ENCODE results near the gene CIITA. TPM values are rescaled to one million over a fixed set of nuclear protein-coding genes. Genes with fewer than 3 reads are reported as not detected.
A peak's percentile ranks its signal among the peaks of the same experiment; 100 is the strongest.

Gene CIITA
- total and polyA plus RNA-seq, 2 experiments from 2014 or later = 0.06 to 1.1 TPM

GRCh38 chr16:10970065-10970464, 93.1 kb downstream of the CIITA start:
- no peaks in the 10 kb centered on the region for H3K4me1 ChIP-seq (ENCODE audit: low read depth)
- no peaks in the 10 kb centered on the region for H3K36me3 ChIP-seq
- H3K9me3 ChIP-seq (ENCODE audit: low read depth) = no peaks in the 10 kb centered on the region
- H3K27me3 ChIP-seq = no peaks in the 10 kb centered on the region
- DNase-seq (ENCODE audit: low read depth in 1 of 2, low spot score in 1 of 2) = no peak
- H3K27ac ChIP-seq = no peak overlapping the region
- TF ChIP-seq, protein P1, sequence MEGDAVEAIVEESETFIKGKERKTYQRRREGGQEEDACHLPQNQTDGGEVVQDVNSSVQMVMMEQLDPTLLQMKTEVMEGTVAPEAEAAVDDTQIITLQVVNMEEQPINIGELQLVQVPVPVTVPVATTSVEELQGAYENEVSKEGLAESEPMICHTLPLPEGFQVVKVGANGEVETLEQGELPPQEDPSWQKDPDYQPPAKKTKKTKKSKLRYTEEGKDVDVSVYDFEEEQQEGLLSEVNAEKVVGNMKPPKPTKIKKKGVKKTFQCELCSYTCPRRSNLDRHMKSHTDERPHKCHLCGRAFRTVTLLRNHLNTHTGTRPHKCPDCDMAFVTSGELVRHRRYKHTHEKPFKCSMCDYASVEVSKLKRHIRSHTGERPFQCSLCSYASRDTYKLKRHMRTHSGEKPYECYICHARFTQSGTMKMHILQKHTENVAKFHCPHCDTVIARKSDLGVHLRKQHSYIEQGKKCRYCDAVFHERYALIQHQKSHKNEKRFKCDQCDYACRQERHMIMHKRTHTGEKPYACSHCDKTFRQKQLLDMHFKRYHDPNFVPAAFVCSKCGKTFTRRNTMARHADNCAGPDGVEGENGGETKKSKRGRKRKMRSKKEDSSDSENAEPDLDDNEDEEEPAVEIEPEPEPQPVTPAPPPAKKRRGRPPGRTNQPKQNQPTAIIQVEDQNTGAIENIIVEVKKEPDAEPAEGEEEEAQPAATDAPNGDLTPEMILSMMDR (IDR thresholded peaks at IDR 0.05; ENCODE audit: low read depth, low read length) = no peak
- H3K4me3 ChIP-seq = no peak overlapping the region

- peaks cover 3% of the 10 kb centered on the region for H3K4me1 ChIP-seq (ENCODE audit: low read depth)
- H3K27me3 ChIP-seq = no peaks in the 10 kb centered on the region
- TF ChIP-seq, protein P1 (IDR thresholded peaks at IDR 0.05; ENCODE audit: low read depth, low read length) = peak; percentile 61
- peak; percentile 79 to 94 for DNase-seq (ENCODE audit: low read depth in 1 of 2, low spot score in 1 of 2)
- H3K4me3 ChIP-seq = no peak overlapping the region
- no peak overlapping the region for H3K27ac ChIP-seq
- H3K36me3 ChIP-seq = no peaks in the 10 kb centered on the region
- H3K9me3 ChIP-seq (ENCODE audit: low read depth) = no peaks in the 10 kb centered on the region
Observed at GRCh38 chr16:10971560-10971961, 94.6 kb downstream of the CIITA start.

DNA sequence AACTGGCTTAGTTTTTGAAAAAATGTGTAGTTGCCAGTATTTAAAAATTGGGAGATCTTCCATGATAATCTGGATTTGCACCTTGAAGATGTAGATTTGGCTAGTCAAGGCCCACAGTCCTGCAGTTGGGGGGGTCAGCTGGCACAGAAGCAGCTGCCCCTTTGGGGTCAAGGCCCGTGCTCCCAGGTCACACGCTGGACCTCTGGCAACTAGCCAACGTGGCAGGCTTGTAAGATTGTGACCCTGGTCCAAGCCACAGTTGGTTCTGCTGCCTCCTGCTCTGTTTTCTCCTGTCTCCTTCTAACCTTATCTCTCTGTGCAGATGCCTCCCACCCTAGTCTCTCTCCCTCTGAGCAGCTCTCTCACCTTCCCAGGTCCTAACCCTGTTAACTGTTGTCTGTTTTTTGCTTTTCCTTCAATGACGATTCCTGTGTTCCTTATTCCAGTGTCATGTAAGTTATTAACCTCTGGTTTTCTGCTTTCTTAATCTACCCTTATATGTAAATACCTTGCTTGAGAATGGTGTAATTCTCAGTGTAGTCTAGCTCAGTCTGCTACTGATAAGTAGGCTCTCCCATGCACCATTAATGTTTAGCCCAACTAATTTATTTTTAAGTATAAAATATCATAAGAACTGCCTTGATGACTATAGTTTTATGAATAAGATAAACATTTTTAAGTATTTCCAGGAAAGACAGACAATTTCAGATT, 95.3 kb downstream of the CIITA start:
- no peaks in the 10 kb centered on the region for H3K27me3 ChIP-seq
- peaks cover 10% of the 10 kb centered on the region for H3K4me1 ChIP-seq (ENCODE audit: low read depth)
- no peaks in the 10 kb centered on the region for H3K9me3 ChIP-seq (ENCODE audit: low read depth)
- no peak for DNase-seq (ENCODE audit: low read depth in 1 of 2, low spot score in 1 of 2)
- no peak overlapping the region for H3K27ac ChIP-seq
- TF ChIP-seq, protein P1 (IDR thresholded peaks at IDR 0.05; ENCODE audit: low read depth, low read length) = no peak
- no peak overlapping the region for H3K4me3 ChIP-seq
- no peaks in the 10 kb centered on the region for H3K36me3 ChIP-seq

- peaks cover 10% of the 10 kb centered on the region for H3K4me1 ChIP-seq (ENCODE audit: low read depth)
- no peak for DNase-seq (ENCODE audit: low read depth in 1 of 2, low spot score in 1 of 2)
- TF ChIP-seq, protein P1 (IDR thresholded peaks at IDR 0.05; ENCODE audit: low read depth, low read length) = no peak
- H3K4me3 ChIP-seq = no peak overlapping the region
- no peak overlapping the region for H3K27ac ChIP-seq
- no peaks in the 10 kb centered on the region for H3K27me3 ChIP-seq
- H3K36me3 ChIP-seq = no peaks in the 10 kb centered on the region
- H3K9me3 ChIP-seq (ENCODE audit: low read depth) = no peaks in the 10 kb centered on the region
Observed at GRCh38 chr16:10972819-10973464, 95.9 kb downstream of the CIITA start.

DNA sequence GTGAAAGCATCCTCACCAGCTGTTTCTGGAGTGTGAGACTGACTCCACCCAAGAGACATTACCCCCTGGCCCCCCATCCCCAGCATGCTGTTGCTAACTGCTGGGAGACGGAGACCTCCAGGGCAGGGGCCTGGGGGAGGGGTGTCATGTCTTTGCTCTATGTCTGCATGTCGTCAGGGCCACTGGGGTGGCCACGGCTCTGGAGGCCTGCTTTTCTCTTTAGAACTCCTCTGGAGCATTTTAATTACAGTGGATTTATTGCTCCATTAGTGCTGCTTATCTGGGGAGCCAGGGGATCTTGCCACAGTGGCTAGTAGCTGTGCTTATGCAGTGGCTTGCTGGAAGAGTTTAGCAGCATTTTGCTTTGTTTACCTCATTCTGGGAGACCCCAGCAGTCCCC, 99.6 kb downstream of the CIITA start:
- TF ChIP-seq, protein P1 (IDR thresholded peaks at IDR 0.05; ENCODE audit: low read depth, low read length) = no peak
- Histone ChIP-seq H3K27ac (peak overlapping the region; percentile 66), H3K9me3 (ENCODE audit: low read depth) (no peaks in the 10 kb centered on the region), H3K36me3 (no peaks in the 10 kb centered on the region), H3K4me3 (no peak overlapping the region), H3K4me1 (ENCODE audit: low read depth) (peaks cover 10% of the 10 kb centered on the region), H3K27me3 (no peaks in the 10 kb centered on the region)
- peak in 1 of 2 donors; percentile 53 for DNase-seq (ENCODE audit: low read depth in 1 of 2, low spot score in 1 of 2)
